ENCODE measurements around the gene IPO4. TPM values are rescaled to one million over a fixed set of nuclear protein-coding genes. Genes with fewer than 3 reads are reported as not detected.

The IPO4 gene
- total RNA-seq, 1 experiment from 2014 or later, result 82.6 TPM

DNA sequence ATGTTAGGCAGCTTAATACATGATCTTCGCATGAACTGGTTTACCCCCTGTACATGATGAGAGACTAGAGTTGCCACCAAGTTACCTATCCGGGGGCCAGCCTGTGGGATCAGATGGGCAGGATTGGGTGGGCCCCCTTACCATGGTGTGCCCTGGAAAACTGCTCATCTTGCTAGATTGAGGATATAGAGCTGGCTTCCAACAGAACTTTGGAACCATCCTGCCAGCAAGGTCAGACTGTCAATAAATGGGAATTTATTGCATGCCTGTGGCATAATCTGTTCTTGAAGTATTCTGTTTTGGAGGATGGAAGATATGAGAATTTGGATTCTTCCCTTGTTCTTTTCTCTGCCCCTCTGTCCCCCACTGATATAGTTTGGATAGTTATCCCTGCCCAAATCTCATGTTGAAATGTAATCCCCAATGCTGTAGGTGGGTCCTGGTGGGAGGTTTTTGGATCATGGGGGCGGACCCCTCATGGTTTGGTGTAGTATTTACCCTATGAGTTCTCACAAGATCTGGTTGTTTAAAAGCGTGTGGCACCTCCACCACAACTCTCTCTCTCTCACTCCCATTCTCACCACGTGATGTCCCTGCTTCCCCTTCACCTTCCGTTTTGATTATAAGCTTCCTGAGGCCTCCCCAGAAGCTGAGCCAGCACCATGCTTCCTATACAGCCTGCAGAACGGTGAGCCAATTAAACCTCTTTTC lies 10.4 kb upstream of the IPO4 start:
- H3K9me3 Mint-ChIP-seq (ENCODE audit: low read depth, unreplicated experiment), result peaks cover 5% of the 10 kb centered on the region
- BruUV-seq (replicated peaks), result no TSS peak
- H3K27ac Mint-ChIP-seq (ENCODE audit: unreplicated experiment), result peak overlapping the region; percentile 5
- intact Hi-C loops (cut with micrococcal nuclease; ENCODE audit: unreplicated experiment), result no loop called here
- H3K36me3 Mint-ChIP-seq (ENCODE audit: insufficient read depth, unreplicated experiment), result peaks cover 70% of the 10 kb centered on the region
- no peak overlapping the region for H3K4me3 Mint-ChIP-seq (ENCODE audit: low read depth, unreplicated experiment)
- CTCF ChIA-PET, result interaction anchor here (0.7 kb wide), 1 partner anchor 104 kb away, joined by 6 read pairs; no protein-coding TSS in a partner anchor
- TF ChIP-seq, protein P1, sequence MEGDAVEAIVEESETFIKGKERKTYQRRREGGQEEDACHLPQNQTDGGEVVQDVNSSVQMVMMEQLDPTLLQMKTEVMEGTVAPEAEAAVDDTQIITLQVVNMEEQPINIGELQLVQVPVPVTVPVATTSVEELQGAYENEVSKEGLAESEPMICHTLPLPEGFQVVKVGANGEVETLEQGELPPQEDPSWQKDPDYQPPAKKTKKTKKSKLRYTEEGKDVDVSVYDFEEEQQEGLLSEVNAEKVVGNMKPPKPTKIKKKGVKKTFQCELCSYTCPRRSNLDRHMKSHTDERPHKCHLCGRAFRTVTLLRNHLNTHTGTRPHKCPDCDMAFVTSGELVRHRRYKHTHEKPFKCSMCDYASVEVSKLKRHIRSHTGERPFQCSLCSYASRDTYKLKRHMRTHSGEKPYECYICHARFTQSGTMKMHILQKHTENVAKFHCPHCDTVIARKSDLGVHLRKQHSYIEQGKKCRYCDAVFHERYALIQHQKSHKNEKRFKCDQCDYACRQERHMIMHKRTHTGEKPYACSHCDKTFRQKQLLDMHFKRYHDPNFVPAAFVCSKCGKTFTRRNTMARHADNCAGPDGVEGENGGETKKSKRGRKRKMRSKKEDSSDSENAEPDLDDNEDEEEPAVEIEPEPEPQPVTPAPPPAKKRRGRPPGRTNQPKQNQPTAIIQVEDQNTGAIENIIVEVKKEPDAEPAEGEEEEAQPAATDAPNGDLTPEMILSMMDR (IDR thresholded peaks at IDR 0.05; ENCODE audit: unreplicated experiment), result no peak
- no peaks in the 10 kb centered on the region for H3K27me3 Mint-ChIP-seq (ENCODE audit: unreplicated experiment)
- no peak for DNase-seq
- peaks cover 5% of the 10 kb centered on the region for H3K4me1 Mint-ChIP-seq (ENCODE audit: low read depth, unreplicated experiment)

DNA sequence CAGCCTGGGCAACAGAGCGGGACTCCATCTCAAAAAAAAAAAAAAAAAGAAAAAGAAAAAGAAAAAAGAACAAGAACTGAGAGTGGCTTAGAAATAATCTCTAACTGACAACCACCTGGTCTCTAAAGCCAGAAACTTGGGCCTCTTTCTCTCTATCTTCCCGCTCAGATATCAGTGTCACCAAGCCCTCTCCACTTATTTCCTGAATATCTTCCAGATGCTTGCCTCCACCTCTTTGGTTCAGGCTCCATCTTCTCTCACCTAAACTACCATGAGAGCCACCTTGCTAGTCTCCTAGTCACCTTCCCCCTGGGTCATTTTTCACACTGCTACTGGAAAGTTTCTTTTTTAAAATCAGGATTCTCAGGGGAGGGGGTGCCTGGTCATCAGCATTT lies 8.4 kb upstream of the IPO4 start:
- Mint-ChIP-seq H3K9me3 (ENCODE audit: low read depth, unreplicated experiment) (no peaks in the 10 kb centered on the region), H3K36me3 (ENCODE audit: insufficient read depth, unreplicated experiment) (peaks cover 70% of the 10 kb centered on the region), H3K4me3 (ENCODE audit: low read depth, unreplicated experiment) (peak overlapping the region; percentile 88), H3K4me1 (ENCODE audit: low read depth, unreplicated experiment) (peaks cover 8% of the 10 kb centered on the region), H3K27ac (ENCODE audit: unreplicated experiment) (no peak overlapping the region), H3K27me3 (ENCODE audit: unreplicated experiment) (no peaks in the 10 kb centered on the region)
- DNase-seq, result no peak
- CTCF ChIA-PET, result interaction anchor here (1.2 kb wide), 1 partner anchor 45 kb away, joined by 3 read pairs; the partner anchor contains the start of gene TINF2
- intact Hi-C loops (cut with micrococcal nuclease; ENCODE audit: unreplicated experiment), result no loop called here
- TF ChIP-seq, protein P1 (IDR thresholded peaks at IDR 0.05; ENCODE audit: unreplicated experiment), result no peak
- BruUV-seq (replicated peaks), result no TSS peak

DNA sequence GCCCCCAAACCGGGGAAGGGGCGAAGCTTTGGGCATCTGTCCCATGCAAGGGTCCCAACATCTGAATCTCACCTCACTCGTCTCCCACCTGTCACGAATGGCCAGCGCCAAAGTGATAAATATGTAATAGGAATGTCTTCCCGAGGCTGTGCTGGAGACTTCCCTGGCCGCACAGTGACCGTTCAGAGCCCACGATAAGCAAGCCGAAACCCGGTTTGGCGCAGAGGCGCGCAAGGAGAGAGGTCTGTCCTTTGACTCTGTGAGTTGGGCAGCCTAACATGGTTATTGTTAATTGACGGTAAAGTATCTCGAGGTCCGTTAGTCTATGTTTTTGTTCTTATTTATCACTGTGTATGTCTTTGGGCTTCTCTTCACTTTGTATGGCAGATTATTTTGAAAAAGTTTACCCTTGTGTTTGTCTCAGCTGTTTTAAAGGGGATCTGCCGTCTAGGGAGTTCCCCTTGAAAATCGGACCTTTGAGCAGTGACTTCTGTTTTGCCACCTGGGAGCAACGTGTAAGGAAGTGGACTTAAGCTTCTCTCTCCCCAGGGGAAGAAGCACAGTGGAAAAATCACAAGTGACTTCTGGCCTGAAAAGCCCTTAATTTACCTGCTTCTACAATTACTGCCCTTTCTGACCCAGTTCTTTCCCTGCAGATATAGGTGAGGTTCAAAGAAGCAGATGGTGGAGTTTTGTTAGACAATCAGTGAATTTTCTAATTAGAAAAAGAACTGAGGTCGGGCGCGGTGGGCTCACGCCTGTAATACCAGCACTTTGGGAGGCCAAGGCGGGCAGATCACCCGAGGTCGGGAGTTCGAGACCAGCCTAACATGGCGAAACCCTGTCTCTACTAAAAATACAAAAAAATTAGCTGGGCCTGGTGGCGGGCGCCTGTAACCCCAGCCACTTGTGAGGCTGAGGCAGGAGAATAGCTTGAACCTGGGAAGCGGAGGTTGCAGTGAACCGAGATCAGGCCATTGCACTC lies 7.7 kb upstream of the IPO4 start:
- TF ChIP-seq, protein P1 (IDR thresholded peaks at IDR 0.05; ENCODE audit: unreplicated experiment), result no peak
- peaks cover 8% of the 10 kb centered on the region for H3K4me1 Mint-ChIP-seq (ENCODE audit: low read depth, unreplicated experiment)
- CTCF ChIA-PET, result interaction anchor here (1.2 to 1.8 kb wide), 3 partner anchors 17 to 49 kb away, joined by 3 to 5 read pairs (median 3); partner anchors contain the start of genes CHMP4A, RNF31 and TINF2
- BruUV-seq (replicated peaks), result TSS peak; percentile 67
- H3K27me3 Mint-ChIP-seq (ENCODE audit: unreplicated experiment), result no peaks in the 10 kb centered on the region
- DNase-seq, result no peak
- peak overlapping the region; percentile 92 for H3K27ac Mint-ChIP-seq (ENCODE audit: unreplicated experiment)
- peak overlapping the region; percentile 88 for H3K4me3 Mint-ChIP-seq (ENCODE audit: low read depth, unreplicated experiment)
- intact Hi-C loops (cut with micrococcal nuclease; ENCODE audit: unreplicated experiment), result no loop called here
- H3K9me3 Mint-ChIP-seq (ENCODE audit: low read depth, unreplicated experiment), result no peaks in the 10 kb centered on the region
- H3K36me3 Mint-ChIP-seq (ENCODE audit: insufficient read depth, unreplicated experiment), result peaks cover 63% of the 10 kb centered on the region

Data from Calu3 (cell line).